ENCODE results near the gene PCSK6.

PCSK6 gene

DNA sequence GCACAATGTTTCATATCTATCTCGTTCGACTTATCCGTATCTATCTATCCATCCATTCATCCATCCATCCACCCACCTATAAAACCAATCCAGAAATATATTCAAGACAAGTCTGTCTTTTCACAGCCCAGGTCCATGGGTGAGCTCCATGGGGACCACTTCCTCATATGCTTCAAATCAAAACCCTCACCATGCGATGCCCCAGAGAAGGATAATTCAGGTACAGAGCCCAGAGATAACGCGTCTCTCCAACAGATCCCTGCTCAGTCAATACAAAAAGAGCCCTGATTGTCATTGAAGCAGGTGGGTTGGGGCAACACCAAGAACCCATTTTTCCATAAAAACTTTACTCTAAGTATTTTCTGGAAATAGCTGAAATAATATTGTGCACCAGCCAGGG lies 47.2 kb downstream of the PCSK6 start:
- TF ChIP-seq, protein P1, sequence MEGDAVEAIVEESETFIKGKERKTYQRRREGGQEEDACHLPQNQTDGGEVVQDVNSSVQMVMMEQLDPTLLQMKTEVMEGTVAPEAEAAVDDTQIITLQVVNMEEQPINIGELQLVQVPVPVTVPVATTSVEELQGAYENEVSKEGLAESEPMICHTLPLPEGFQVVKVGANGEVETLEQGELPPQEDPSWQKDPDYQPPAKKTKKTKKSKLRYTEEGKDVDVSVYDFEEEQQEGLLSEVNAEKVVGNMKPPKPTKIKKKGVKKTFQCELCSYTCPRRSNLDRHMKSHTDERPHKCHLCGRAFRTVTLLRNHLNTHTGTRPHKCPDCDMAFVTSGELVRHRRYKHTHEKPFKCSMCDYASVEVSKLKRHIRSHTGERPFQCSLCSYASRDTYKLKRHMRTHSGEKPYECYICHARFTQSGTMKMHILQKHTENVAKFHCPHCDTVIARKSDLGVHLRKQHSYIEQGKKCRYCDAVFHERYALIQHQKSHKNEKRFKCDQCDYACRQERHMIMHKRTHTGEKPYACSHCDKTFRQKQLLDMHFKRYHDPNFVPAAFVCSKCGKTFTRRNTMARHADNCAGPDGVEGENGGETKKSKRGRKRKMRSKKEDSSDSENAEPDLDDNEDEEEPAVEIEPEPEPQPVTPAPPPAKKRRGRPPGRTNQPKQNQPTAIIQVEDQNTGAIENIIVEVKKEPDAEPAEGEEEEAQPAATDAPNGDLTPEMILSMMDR (IDR thresholded peaks at IDR 0.05), result no peak

DNA sequence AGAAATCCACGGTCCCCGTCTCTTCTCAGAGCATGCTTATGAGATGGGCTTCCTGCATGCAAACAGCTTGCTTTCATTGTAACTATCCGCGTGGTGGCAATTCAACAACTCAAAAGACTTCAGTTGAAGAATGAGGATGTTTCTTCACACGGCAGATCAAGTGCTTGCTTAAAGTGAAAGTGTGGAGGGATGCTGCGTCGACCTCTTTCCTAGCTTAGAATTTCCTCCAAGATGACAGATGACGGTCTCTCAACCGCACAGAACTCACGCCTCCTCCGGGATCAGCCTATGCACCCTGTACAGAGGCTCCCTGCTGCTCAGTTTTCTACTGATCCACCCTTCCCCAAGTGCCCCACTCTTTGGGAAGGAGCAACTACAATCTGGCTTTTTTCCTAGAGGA lies 47.8 kb downstream of the PCSK6 start:
- TF ChIP-seq, protein P1 (IDR thresholded peaks at IDR 0.05), result no peak

DNA sequence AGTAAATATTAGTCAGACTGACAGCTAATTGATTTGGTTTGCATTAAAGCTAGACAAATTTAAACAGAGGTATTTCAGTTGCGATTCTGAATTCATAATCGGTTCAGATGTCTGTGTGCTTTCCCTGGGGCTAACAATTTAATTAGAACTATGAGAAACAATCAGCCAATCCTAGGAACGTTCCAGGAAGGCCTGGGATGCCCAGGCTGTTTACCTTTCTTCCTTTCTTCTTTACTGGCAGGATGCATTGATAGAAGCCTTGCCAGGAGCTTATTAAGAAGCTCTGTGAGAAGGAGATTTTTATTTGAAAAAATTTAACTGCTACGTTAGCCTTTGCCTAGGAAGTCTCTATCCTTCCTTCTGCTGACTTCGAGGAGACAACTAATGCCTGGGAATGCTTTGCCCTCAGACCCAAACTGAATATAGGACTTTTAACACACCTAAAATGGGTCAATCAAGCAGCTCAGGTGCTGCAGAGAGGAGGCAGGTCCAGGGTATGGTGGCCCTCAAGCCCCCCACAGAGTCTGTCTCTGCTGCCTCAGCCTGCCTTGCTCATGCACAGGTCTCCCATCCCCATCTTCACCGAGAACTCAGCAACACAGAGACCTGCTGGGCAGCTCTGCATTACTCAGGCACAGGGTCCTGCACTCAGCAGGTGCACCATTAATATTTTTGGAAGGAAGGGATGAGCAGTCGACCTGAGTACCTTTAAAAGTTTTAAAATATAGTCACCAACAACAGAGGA lies 48.5 kb downstream of the PCSK6 start:
- TF ChIP-seq, protein P1 (IDR thresholded peaks at IDR 0.05), result no peak

DNA sequence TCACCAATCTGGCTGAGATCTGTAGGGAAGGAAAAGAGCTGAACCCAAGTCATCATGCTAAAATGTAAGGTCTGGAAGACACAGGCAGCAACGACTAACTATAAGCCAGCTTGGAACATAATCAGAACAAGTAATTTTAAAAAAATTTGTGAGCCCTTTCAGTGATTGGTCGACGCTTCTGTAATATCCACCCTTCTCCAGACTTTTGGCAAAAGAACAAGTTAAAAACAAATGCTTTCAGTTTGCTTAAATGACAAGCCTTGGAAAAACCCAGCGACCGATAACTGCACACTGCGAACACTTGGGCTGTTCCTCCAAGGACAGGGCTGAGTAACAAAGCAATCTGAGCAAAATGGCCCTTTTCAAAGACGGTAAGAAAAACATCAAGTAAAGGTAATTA lies 49.6 kb downstream of the PCSK6 start:
- TF ChIP-seq, protein P1 (IDR thresholded peaks at IDR 0.05), result no peak

- TF ChIP-seq, protein P1 (IDR thresholded peaks at IDR 0.05), result no peak
These were observed 50.1 kb downstream of the PCSK6 start for GRCh38 chr15:101439285-101439919.

DNA sequence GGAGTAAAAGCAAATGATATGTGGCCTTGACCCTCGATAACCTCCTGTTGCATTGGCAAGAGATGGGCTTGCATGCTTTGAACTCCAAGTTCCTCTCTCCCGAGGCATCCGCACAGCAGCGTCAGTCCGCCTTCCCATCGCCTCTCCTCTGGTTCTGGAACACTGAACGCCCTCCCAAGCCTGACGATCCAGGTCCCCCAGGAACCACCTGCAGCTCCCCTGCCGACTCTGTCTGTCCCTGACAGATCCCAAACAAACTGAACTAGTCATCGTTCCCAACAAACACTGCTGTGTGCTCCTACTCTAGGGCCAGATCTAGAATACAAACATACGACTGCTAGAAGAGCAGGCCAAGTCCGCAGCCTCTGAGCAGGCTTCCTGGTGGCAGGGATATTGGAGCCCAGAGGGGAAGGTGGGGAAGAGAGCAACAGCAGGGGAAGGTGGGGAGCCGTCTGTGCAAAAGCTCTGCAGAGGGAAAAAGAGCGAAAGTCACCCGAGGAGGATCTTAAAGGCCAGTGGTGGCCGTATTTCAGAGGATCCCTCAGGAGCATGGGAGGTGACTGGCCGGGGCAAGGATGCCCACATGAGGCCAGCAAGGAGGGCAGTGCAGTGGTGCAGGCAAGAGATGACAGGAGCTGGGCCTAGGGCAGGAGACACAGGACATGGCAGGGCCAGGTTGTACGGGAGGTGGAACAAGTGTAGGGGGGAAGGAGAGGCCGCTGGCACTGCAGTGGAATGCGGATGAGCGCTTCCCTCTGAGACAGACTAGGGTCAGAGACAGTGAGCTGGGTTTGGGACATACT lies 50.8 kb downstream of the PCSK6 start:
- TF ChIP-seq, protein P1 (IDR thresholded peaks at IDR 0.05), result no peak

GRCh38 chr15:101437618-101438481 lies 51.7 kb downstream of the PCSK6 start:
- TF ChIP-seq, protein P1 (IDR thresholded peaks at IDR 0.05), result no peak

All from LNCAP (cell line).